T1000 (cell line): ENCODE data around the gene FNDC3B.

ENCODE experiments used
- DNase-seq: peaks from one replicate; lab custom pipeline; 2025; ENCODE audit warnings: mixed read lengths; lab: John Stamatoyannopoulos, UW

FNDC3B gene

GRCh38 chr3:172056416-172056815 is 17.0 kb downstream of the FNDC3B start:
- no peak for DNase-seq

GRCh38 chr3:172057059-172057458 is 17.7 kb downstream of the FNDC3B start:
- DNase-seq: no peak

- DNase-seq: no peak
Measured at GRCh38 chr3:172057624-172058327, 18.4 kb downstream of the FNDC3B start.

GRCh38 chr3:172059532-172059931 is 20.2 kb downstream of the FNDC3B start:
- no peak for DNase-seq

GRCh38 chr3:172060234-172060633 is 20.9 kb downstream of the FNDC3B start:
- DNase-seq: no peak

GRCh38 chr3:172061724-172062184 is 22.4 kb downstream of the FNDC3B start:
- DNase-seq: no peak

GRCh38 chr3:172062761-172063160 is 23.4 kb downstream of the FNDC3B start:
- no peak for DNase-seq

- DNase-seq: no peak
Measured at GRCh38 chr3:172063456-172064432, 24.4 kb downstream of the FNDC3B start.

- DNase-seq: no peak
Measured at GRCh38 chr3:172065527-172065926, 26.1 kb downstream of the FNDC3B start.

GRCh38 chr3:172065967-172066762 is 26.8 kb downstream of the FNDC3B start:
- DNase-seq: no peak

GRCh38 chr3:172066880-172067796 is 27.8 kb downstream of the FNDC3B start:
- no peak for DNase-seq

- DNase-seq: no peak
Measured at GRCh38 chr3:172067837-172068440, 28.6 kb downstream of the FNDC3B start.

GRCh38 chr3:172068977-172069376 is 29.6 kb downstream of the FNDC3B start:
- no peak for DNase-seq

- no peak for DNase-seq
Measured at GRCh38 chr3:172069478-172069877, 30.1 kb downstream of the FNDC3B start.

- DNase-seq: no peak
Measured at GRCh38 chr3:172070269-172070668, 30.9 kb downstream of the FNDC3B start.

- DNase-seq: no peak
Measured at GRCh38 chr3:172070802-172071201, 31.4 kb downstream of the FNDC3B start.

- no peak for DNase-seq
Measured at GRCh38 chr3:172071780-172072330, 32.5 kb downstream of the FNDC3B start.

GRCh38 chr3:172072543-172072942 is 33.2 kb downstream of the FNDC3B start:
- no peak for DNase-seq

- DNase-seq: no peak
Measured at GRCh38 chr3:172073262-172073915, 34.0 kb downstream of the FNDC3B start.

GRCh38 chr3:172074032-172074431 is 34.7 kb downstream of the FNDC3B start:
- DNase-seq: no peak
